ENCODE data around the gene PTPRC. TPM values are rescaled to one million over a fixed set of nuclear protein-coding genes. Genes with fewer than 3 reads are reported as not detected.

Gene PTPRC
- total and polyA plus RNA-seq, 2 donors (not counting 3 experiments of a cell fraction or from before 2014, with no cell fraction given): not detected

DNA sequence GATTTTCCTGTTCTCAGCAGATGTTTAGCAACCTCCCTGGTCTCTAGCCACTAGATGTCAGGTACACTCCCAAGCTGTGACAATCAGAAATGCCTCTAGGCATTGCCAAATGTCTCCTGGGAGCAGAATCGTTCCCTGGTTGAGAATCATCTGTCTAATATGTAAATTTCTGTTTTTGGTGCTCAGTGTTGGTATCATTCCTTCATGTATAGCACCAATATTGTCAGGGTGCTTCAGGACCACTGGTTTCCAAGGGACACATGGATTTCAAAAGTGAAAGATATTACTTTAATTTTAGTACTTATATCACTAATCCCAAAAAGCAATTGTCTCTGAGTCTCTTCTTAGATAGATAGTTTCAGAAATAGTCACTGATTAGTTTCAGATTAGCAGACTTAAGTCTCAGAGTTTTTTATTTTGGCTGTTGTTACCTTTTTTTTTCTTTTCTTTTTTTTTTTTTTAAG lies 160.1 kb downstream of the PTPRC start:
- no peak for FAIRE-seq
- H3K27ac ChIP-seq (ENCODE audit: insufficient read depth, low read depth, low read length): no peak overlapping the region
- H2AFZ ChIP-seq (ENCODE audit: low read depth, low read length): no peak overlapping the region
- CTCF ChIA-PET: interaction anchor here (0.8 to 0.9 kb wide), 2 partner anchors 11 to 13 kb away, joined by 4 to 6 read pairs; no protein-coding TSS in a partner anchor
- DNase-seq (ENCODE audit: low read depth, low spot score): no peak
- no peaks in the 10 kb centered on the region for H3K79me2 ChIP-seq (ENCODE audit: control insufficient read depth, insufficient read depth, low read length)
- intact Hi-C loops (cut with micrococcal nuclease): no loop called here
- H3K9ac ChIP-seq (replicated peaks; ENCODE audit: extremely low read depth, insufficient read depth, low read length): no peak overlapping the region
- H3K27me3 ChIP-seq (ENCODE audit: control insufficient read depth in 2 of 2, insufficient read depth in 2 of 2, low read length in 2 of 2): no peaks in the 10 kb centered on the region
- no peaks in the 10 kb centered on the region for H3K4me1 ChIP-seq (ENCODE audit: control insufficient read depth, extremely low read depth, insufficient read depth, low read length)
- H3K4me2 ChIP-seq (ENCODE audit: insufficient read depth, low read length): no peak overlapping the region
- POLR2A ChIA-PET: no interaction called here
- H3K36me3 ChIP-seq (ENCODE audit: control insufficient read depth in 2 of 2, extremely low read depth in 1 of 2, insufficient read depth in 2 of 2, low read length in 2 of 2): no peaks in the 10 kb centered on the region
- no peak overlapping the region for H3K4me3 ChIP-seq (replicated peaks in 1 of 3; ENCODE audit: insufficient read depth in 1 of 3, low read depth in 1 of 3, low read length in 3 of 3)
- no TSS peak for BruUV-seq (replicated peaks)
- TF ChIP-seq, protein P1, sequence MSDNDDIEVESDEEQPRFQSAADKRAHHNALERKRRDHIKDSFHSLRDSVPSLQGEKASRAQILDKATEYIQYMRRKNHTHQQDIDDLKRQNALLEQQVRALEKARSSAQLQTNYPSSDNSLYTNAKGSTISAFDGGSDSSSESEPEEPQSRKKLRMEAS (IDR thresholded peaks at IDR 0.05; ENCODE audit: insufficient read depth, insufficient read length): no peak
- no peak for TF ChIP-seq JUN (IDR thresholded peaks at IDR 0.05; ENCODE audit: borderline replicate concordance, insufficient read depth, insufficient read length, low read depth)
- no peak for TF ChIP-seq MYC (IDR thresholded peaks at IDR 0.05; ENCODE audit: low read depth, low read length)
- no peaks in the 10 kb centered on the region for H4K20me1 ChIP-seq (replicated peaks; ENCODE audit: control insufficient read depth, extremely low read depth, insufficient read depth, low read length)
- dilution Hi-C loops (cut with MboI; ENCODE audit: extremely low pct_ligation_motif_present, low sequenced_read_pairs): no loop called here
- no peaks in the 10 kb centered on the region for H3K9me3 ChIP-seq (replicated peaks; ENCODE audit: control insufficient read depth, insufficient read depth, low read length)
- no peaks in the 10 kb centered on the region for H3K9me1 ChIP-seq (replicated peaks; ENCODE audit: control insufficient read depth, extremely low read depth, insufficient read depth, low read length)

DNA sequence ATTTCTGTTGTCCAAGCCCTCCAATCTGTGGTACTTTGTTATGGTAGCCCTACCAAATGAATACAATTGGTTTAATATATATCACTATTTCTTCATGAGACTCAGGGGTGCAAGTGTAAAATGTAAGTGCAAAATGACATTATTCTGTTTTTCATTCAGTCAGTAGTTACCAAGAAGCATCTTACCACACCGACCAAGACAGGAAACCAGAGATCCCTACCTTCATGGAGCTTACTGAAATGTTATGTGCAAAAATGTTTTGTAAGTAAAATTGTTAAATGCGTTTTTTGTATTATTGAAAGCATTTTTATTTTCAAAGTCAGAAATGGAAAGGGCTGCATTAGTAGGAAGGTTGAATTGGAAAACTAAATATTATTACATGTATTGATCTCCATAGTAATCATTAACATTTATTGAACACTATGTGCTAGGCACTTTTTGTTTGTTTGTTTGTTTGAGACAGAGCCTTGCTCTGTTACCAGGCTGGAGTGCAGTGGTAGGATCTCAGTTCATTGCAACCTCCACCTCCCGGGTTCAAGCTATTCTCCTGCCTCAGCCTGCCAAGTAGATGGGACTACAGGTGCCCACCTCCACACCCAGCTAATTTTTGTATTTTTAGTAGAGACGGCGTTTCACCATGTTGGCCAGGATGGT lies 166.8 kb downstream of the PTPRC start:
- POLR2A ChIA-PET: no interaction called here
- Histone ChIP-seq H4K20me1 (replicated peaks; ENCODE audit: control insufficient read depth, extremely low read depth, insufficient read depth, low read length) (no peaks in the 10 kb centered on the region), H3K4me2 (ENCODE audit: insufficient read depth, low read length) (no peak overlapping the region), H3K79me2 (ENCODE audit: control insufficient read depth, insufficient read depth, low read length) (no peaks in the 10 kb centered on the region), H3K9ac (replicated peaks; ENCODE audit: extremely low read depth, insufficient read depth, low read length) (no peak overlapping the region), H3K4me1 (ENCODE audit: control insufficient read depth, extremely low read depth, insufficient read depth, low read length) (no peaks in the 10 kb centered on the region), H3K27me3 (ENCODE audit: control insufficient read depth in 2 of 2, insufficient read depth in 2 of 2, low read length in 2 of 2) (no peaks in the 10 kb centered on the region), H3K27ac (ENCODE audit: insufficient read depth, low read depth, low read length) (no peak overlapping the region), H2AFZ (ENCODE audit: low read depth, low read length) (no peak overlapping the region), H3K9me3 (replicated peaks; ENCODE audit: control insufficient read depth, insufficient read depth, low read length) (no peaks in the 10 kb centered on the region), H3K4me3 (replicated peaks in 1 of 3; ENCODE audit: insufficient read depth in 1 of 3, low read depth in 1 of 3, low read length in 3 of 3) (no peak overlapping the region), H3K9me1 (replicated peaks; ENCODE audit: control insufficient read depth, extremely low read depth, insufficient read depth, low read length) (no peaks in the 10 kb centered on the region), H3K36me3 (ENCODE audit: control insufficient read depth in 2 of 2, extremely low read depth in 1 of 2, insufficient read depth in 2 of 2, low read length in 2 of 2) (no peaks in the 10 kb centered on the region)
- CTCF ChIA-PET: no interaction called here
- dilution Hi-C loops (cut with MboI; ENCODE audit: extremely low pct_ligation_motif_present, low sequenced_read_pairs): no loop called here
- DNase-seq (ENCODE audit: low read depth, low spot score) (no peak), FAIRE-seq (no peak)
- BruUV-seq (replicated peaks): no TSS peak
- no peak for TF ChIP-seq EZH2 (IDR thresholded peaks at IDR 0.05; ENCODE audit: borderline replicate concordance, low read depth, low read length, severe bottlenecking)
- TF ChIP-seq, protein P2, sequence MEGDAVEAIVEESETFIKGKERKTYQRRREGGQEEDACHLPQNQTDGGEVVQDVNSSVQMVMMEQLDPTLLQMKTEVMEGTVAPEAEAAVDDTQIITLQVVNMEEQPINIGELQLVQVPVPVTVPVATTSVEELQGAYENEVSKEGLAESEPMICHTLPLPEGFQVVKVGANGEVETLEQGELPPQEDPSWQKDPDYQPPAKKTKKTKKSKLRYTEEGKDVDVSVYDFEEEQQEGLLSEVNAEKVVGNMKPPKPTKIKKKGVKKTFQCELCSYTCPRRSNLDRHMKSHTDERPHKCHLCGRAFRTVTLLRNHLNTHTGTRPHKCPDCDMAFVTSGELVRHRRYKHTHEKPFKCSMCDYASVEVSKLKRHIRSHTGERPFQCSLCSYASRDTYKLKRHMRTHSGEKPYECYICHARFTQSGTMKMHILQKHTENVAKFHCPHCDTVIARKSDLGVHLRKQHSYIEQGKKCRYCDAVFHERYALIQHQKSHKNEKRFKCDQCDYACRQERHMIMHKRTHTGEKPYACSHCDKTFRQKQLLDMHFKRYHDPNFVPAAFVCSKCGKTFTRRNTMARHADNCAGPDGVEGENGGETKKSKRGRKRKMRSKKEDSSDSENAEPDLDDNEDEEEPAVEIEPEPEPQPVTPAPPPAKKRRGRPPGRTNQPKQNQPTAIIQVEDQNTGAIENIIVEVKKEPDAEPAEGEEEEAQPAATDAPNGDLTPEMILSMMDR (IDR thresholded peaks at IDR 0.05; ENCODE audit: extremely low read depth in 1 of 2, insufficient read depth in 1 of 2, low read depth in 1 of 2, low read length in 2 of 2): no peak
- no peak for TF ChIP-seq POLR2AphosphoS5 (IDR thresholded peaks at IDR 0.05; ENCODE audit: insufficient read depth, low read depth, low read length)
- TF ChIP-seq FOS (IDR thresholded peaks at IDR 0.05; ENCODE audit: borderline replicate concordance, insufficient read depth, low read length): no peak
- TF ChIP-seq GATA2 (IDR thresholded peaks at IDR 0.05; ENCODE audit: insufficient read depth, insufficient read length, low read depth, low read length): no peak
- no peak for TF ChIP-seq POLR2A (IDR thresholded peaks at IDR 0.05; ENCODE audit: low read depth, low read length)
- TF ChIP-seq MYC (IDR thresholded peaks at IDR 0.05; ENCODE audit: low read depth, low read length): no peak
- TF ChIP-seq, protein P1 (IDR thresholded peaks at IDR 0.05; ENCODE audit: insufficient read depth, insufficient read length): no peak
- intact Hi-C loops (cut with micrococcal nuclease): no loop called here
